ENCODE measurements around the gene RAB17.

RAB17 gene

DNA sequence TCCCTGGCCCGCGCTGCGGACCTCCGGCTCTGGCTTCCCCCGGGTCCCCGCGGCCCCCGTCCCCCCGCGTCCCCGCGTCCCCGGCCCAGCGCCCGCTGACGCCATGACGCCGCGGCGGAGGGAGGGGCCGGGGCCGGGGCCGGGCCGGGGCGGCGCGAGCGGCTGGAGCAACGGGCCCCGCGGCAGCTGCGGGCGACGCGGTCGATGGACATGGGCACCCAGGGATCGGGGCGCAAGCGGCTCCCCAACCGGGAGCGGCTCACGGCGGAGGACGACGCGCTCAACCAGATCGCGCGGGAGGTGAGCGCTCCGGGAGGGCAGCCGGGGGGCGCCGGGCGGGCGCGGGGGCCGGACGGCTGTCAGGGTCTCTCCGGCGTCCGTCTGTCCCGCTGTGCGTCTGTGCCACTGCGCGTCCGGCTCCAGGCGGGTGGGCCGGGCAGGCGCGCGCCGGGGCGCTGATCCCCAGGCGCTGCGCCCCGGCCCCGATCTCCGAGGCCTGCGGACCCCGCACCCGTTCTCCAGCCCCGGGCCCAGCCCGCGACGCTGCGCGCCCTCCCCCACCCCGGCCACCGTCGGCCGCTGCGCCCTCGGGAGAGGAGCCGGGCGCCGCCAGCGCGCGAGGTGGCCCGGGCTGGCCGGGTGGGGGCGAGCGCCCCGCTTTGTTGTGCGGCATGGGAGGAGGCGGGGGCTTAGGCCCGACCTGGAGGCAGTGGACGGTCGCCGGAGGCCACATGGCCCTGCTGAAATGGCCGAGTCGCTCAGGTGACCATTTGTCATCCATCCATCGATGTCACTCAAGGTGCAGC, 37.1 kb upstream of the RAB17 start, which contains the start of gene LRRFIP1:
TSS of gene LRRFIP1 (plus strand) at position 147 of the 806 bp plus-strand sequence. CDS start at position 205, 58 bp downstream.
- TF ChIP-seq SIN3A (IDR thresholded peaks at IDR 0.05; ENCODE audit: borderline replicate concordance, insufficient read depth, low read length) (no peak), FOXP2 (optimal IDR thresholded peaks at IDR 0.05; ENCODE audit: borderline replicate concordance, extremely low read depth, extremely low read length, insufficient read depth) (no peak), POLR2AphosphoS5 (IDR thresholded peaks at IDR 0.05; ENCODE audit: low read depth, low read length) (no peak), TAF1 (IDR thresholded peaks at IDR 0.05; ENCODE audit: borderline replicate concordance, insufficient read depth, low read length) (no peak)
- TF ChIP-seq, protein P1, sequence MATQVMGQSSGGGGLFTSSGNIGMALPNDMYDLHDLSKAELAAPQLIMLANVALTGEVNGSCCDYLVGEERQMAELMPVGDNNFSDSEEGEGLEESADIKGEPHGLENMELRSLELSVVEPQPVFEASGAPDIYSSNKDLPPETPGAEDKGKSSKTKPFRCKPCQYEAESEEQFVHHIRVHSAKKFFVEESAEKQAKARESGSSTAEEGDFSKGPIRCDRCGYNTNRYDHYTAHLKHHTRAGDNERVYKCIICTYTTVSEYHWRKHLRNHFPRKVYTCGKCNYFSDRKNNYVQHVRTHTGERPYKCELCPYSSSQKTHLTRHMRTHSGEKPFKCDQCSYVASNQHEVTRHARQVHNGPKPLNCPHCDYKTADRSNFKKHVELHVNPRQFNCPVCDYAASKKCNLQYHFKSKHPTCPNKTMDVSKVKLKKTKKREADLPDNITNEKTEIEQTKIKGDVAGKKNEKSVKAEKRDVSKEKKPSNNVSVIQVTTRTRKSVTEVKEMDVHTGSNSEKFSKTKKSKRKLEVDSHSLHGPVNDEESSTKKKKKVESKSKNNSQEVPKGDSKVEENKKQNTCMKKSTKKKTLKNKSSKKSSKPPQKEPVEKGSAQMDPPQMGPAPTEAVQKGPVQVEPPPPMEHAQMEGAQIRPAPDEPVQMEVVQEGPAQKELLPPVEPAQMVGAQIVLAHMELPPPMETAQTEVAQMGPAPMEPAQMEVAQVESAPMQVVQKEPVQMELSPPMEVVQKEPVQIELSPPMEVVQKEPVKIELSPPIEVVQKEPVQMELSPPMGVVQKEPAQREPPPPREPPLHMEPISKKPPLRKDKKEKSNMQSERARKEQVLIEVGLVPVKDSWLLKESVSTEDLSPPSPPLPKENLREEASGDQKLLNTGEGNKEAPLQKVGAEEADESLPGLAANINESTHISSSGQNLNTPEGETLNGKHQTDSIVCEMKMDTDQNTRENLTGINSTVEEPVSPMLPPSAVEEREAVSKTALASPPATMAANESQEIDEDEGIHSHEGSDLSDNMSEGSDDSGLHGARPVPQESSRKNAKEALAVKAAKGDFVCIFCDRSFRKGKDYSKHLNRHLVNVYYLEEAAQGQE (IDR thresholded peaks at IDR 0.05; ENCODE audit: insufficient read depth in 1 of 2, low read depth in 2 of 2, low read length in 2 of 2): no peak

DNA sequence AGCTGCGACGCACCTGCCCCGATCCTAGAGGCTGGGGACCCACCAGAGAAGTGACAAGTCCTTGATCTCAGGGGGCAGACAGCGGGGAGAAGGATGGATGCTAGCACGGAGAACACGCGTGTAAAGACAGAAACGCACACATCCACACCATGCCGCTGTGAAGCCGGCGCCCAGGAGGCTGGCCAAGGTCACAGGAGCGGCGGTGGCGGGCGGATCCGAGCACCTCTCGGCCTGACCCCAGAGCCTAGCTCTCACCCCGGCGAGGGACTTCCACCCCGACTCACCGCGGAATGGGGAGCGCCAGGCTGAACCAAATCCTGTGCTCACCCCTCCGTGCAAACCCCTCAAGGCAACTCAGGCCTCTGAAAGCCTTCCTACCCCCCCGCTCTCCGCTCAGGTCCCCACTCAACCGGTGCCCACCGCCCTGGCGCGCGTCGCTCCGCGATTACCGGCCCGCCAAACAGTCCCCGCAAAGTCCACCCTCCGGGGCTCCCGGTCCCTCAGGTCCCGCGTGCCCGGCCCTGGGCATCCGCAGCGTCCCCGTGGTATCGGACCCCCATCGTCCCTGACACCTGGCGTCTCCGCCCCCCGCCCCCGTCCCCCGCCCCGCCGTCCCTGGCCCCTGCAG, 36.4 kb upstream of the RAB17 start:
- TF ChIP-seq SIN3A (IDR thresholded peaks at IDR 0.05; ENCODE audit: borderline replicate concordance, insufficient read depth, low read length) (no peak), POLR2AphosphoS5 (IDR thresholded peaks at IDR 0.05; ENCODE audit: low read depth, low read length) (no peak), FOXP2 (optimal IDR thresholded peaks at IDR 0.05; ENCODE audit: borderline replicate concordance, extremely low read depth, extremely low read length, insufficient read depth) (no peak), TAF1 (IDR thresholded peaks at IDR 0.05; ENCODE audit: borderline replicate concordance, insufficient read depth, low read length) (no peak)
- TF ChIP-seq, protein P1 (IDR thresholded peaks at IDR 0.05; ENCODE audit: insufficient read depth in 1 of 2, low read depth in 2 of 2, low read length in 2 of 2): no peak

DNA sequence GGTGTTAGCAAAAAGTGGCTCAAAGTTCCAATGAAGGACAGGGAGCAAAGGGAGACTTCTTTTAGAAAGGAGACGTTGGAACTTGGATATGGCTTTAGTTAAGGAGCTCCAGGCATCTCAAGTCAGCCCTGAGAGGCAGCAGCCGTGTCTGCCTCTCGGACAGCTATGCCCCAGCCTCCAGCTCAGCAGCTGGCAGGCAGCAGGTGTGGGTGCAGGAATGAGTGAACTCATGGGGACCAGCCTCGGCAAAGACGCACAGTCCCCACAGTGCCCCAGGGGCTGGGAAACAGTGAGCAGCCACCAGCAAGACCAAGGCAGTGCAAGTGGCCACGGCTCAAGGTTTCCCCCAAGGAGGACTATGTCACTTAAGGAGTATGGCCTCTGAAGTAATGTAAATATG, 35.2 kb upstream of the RAB17 start:
- TF ChIP-seq POLR2AphosphoS5 (IDR thresholded peaks at IDR 0.05; ENCODE audit: low read depth, low read length) (no peak), TAF1 (IDR thresholded peaks at IDR 0.05; ENCODE audit: borderline replicate concordance, insufficient read depth, low read length) (no peak), FOXP2 (optimal IDR thresholded peaks at IDR 0.05; ENCODE audit: borderline replicate concordance, extremely low read depth, extremely low read length, insufficient read depth) (no peak), SIN3A (IDR thresholded peaks at IDR 0.05; ENCODE audit: borderline replicate concordance, insufficient read depth, low read length) (no peak)
- TF ChIP-seq, protein P1 (IDR thresholded peaks at IDR 0.05; ENCODE audit: insufficient read depth in 1 of 2, low read depth in 2 of 2, low read length in 2 of 2): no peak

DNA sequence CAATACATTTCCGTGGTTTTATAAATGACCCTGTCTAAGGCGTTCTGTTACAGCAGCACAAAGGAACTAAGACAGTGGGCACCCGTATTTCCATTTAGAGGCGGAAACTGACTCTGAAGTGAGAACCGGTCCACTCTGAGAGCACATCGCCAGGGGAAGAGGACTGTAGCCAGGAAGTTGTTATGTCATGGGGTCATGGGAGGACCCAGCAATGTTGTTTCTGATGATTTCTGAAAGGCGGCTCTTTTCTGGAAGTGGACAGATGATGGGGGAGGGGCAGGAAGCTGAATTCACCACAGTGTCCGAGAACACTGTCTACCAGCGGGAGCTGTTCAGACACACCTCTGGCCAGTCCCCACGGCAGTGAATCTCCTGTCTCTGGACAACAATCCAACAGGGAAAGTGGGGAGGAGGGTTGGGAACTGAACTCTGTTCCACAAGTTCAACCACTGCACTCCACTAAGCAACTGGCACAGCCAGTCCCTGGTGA, 34.7 kb upstream of the RAB17 start:
- TF ChIP-seq, protein P1 (IDR thresholded peaks at IDR 0.05; ENCODE audit: insufficient read depth in 1 of 2, low read depth in 2 of 2, low read length in 2 of 2): no peak
- TF ChIP-seq POLR2AphosphoS5 (IDR thresholded peaks at IDR 0.05; ENCODE audit: low read depth, low read length): no peak
- TF ChIP-seq FOXP2 (optimal IDR thresholded peaks at IDR 0.05; ENCODE audit: borderline replicate concordance, extremely low read depth, extremely low read length, insufficient read depth): no peak
- TF ChIP-seq TAF1 (IDR thresholded peaks at IDR 0.05; ENCODE audit: borderline replicate concordance, insufficient read depth, low read length): no peak
- no peak for TF ChIP-seq SIN3A (IDR thresholded peaks at IDR 0.05; ENCODE audit: borderline replicate concordance, insufficient read depth, low read length)
